GM18517 (cell line): ENCODE measurements around the gene ULBP3.
"Not testable (repeated sequence)": the region's sequence is repeated elsewhere in the genome, so short reads cannot be mapped to it uniquely, and the experiment has no call there.

Experiments
- ATAC-seq: cut with Tn5 transposase; IDR thresholded peaks from one replicate; pipeline ENCODE4 v1.9.1; 2021; ENCODE audit warnings: mild to moderate bottlenecking, moderate library complexity; ENCODE audit not compliant: unreplicated experiment

Gene ULBP3

GRCh38 chr6:150076196-150076893, 7.4 kb upstream of the ULBP3 start:
- no peak for ATAC-seq

GRCh38 chr6:150075034-150075421, 6.1 kb upstream of the ULBP3 start:
- ATAC-seq, result no peak

- not testable (repeated sequence) for ATAC-seq
Observed at GRCh38 chr6:150074396-150075033, 5.6 kb upstream of the ULBP3 start.

- ATAC-seq, result no peak
Observed at GRCh38 chr6:150072201-150072600, 3.3 kb upstream of the ULBP3 start.

- ATAC-seq, result no peak
Observed at GRCh38 chr6:150070236-150070818, 1.4 kb upstream of the ULBP3 start.

GRCh38 chr6:150069706-150070105, 785 bp upstream of the ULBP3 start:
- ATAC-seq, result no peak

GRCh38 chr6:150068151-150068550, 770 bp downstream of the ULBP3 start:
- no peak for ATAC-seq

- no peak for ATAC-seq
Observed at GRCh38 chr6:150065083-150065482, 3.8 kb downstream of the ULBP3 start.

GRCh38 chr6:150063640-150064039, 5.3 kb downstream of the ULBP3 start:
- no peak for ATAC-seq

GRCh38 chr6:150059973-150060372, 8.9 kb downstream of the ULBP3 start:
- ATAC-seq, result not testable (repeated sequence)

GRCh38 chr6:150058986-150059385, 9.9 kb downstream of the ULBP3 start:
- no peak for ATAC-seq

GRCh38 chr6:150058231-150058792, 10.6 kb downstream of the ULBP3 start:
- ATAC-seq, result no peak

GRCh38 chr6:150057501-150057951, 11.4 kb downstream of the ULBP3 start:
- no peak for ATAC-seq

GRCh38 chr6:150056916-150057315, 12.0 kb downstream of the ULBP3 start:
- ATAC-seq, result no peak

GRCh38 chr6:150056156-150056555, 12.8 kb downstream of the ULBP3 start:
- ATAC-seq, result no peak

GRCh38 chr6:150055131-150055530, 13.8 kb downstream of the ULBP3 start:
- no peak for ATAC-seq

- no peak for ATAC-seq
Observed at GRCh38 chr6:150053450-150053849, 15.5 kb downstream of the ULBP3 start.

- no peak for ATAC-seq
Observed at GRCh38 chr6:150050846-150051245, 18.1 kb downstream of the ULBP3 start.

GRCh38 chr6:150048099-150048498, 20.8 kb downstream of the ULBP3 start:
- ATAC-seq, result no peak

GRCh38 chr6:150046943-150047342, 22.0 kb downstream of the ULBP3 start:
- no peak for ATAC-seq

- no peak for ATAC-seq
Observed at GRCh38 chr6:150044621-150045145, 24.2 kb downstream of the ULBP3 start.
